GM18502 (cell line): ENCODE results near the gene MDK.

Experiments
- ATAC-seq: cut with Tn5 transposase; IDR thresholded peaks from one replicate; pipeline ENCODE4 v1.9.1; 2021; ENCODE audit warnings: mild to moderate bottlenecking; ENCODE audit not compliant: unreplicated experiment, poor library complexity

Gene MDK

DNA sequence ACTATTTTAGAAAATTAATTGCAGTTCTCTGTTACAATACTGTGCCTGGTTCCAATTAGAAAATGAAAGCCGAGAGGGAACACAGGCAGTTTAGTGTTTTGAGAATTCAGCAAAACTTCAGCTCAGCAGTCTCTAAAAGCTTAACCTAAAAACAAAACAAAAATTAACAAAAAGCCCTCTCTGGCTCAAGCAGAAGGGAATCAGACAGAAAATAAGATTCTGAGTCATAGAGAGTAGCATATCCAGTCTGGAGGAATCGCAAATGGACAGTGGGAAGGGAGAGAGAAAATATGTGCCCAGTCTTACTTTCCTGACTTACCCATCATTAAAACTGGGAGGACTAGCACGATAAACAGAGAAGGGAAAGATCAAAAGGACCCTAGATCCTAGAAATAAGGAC is 48.2 kb downstream of the MDK start:
- no peak for ATAC-seq

DNA sequence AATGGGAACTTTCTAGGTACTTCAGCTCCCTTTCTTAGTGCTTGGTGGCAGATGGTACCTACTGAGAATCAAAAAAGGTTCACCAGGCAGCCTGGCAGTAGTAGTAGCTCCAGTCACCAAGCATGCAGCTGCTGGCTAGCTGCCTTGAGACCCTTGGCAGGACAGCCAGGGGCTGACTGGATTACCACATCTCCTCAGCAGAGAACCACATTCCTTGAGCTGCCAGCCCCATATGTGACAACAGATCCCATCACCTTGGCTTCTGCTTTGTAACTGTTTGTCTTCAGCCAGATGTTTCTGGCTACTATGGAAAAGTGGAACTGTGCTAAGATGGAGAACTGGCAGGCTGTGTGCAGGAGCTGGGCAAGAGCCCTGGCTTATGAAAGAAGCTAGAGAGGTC is 49.7 kb downstream of the MDK start:
- no peak for ATAC-seq
